SK-N-SH (cell line): ENCODE measurements around the gene RNU7-1. TPM values are rescaled to one million over a fixed set of nuclear protein-coding genes. Genes with fewer than 3 reads are reported as not detected.

Source experiments
- CTCF ChIA-PET: fragments of 300-600, 350-600 bp; formaldehyde crosslinking; extraction: SDS; loops from one replicate; lab custom pipeline; 2021; lab: Yijun Ruan, JAX
- POLR2A ChIA-PET: fragments of 350-600 bp; sonication (Branson Sonifier 250); formaldehyde crosslinking; extraction: SDS; loops from one replicate; lab custom pipeline; 2020; ENCODE audit warnings: antibody characterized with exemption, inconsistent platforms; lab: Yijun Ruan, JAX
- DNase-seq: peaks from one replicate; pipeline ENCODE4 v3.0.0; 2012
- H2AFZ ChIP-seq: fragments of 200-600 bp; sonication (generic); 2 replicates; pipeline ENCODE4 v1.8.1; 2016; ENCODE audit warnings: antibody characterized with exemption, mild to moderate bottlenecking, low read depth
- H3F3A ChIP-seq: fragments of 200-600 bp; sonication (generic); replicated peaks from 2 replicates; pipeline ENCODE3; 2016; ENCODE audit warnings: antibody characterized with exemption, mild to moderate bottlenecking; ENCODE audit not compliant: insufficient read depth
- H3K27ac ChIP-seq, 2 experiments: fragments of 200-500 bp in 1 of 2; fragments of 200-600 bp in 1 of 2; sonication (Bioruptor generic) in 1 of 2; sonication (generic), shearing (Covaris generic) in 1 of 2; 2 replicates each; pipeline versions ENCODE4 v1.5.1 to v1.6.1; 2014 to 2016; ENCODE audit warnings: low read depth in 2 of 2, inconsistent platforms in 1 of 2, low read length in 1 of 2, mild to moderate bottlenecking in 1 of 2, mixed read lengths in 1 of 2
- H3K27me3 ChIP-seq: fragments of 200-600 bp; sonication (generic), shearing (Covaris generic); 2 replicates; pipeline ENCODE4 v1.6.1; 2016; ENCODE audit warnings: mixed run types; ENCODE audit not compliant: insufficient read depth
- H3K36me3 ChIP-seq, 2 experiments: fragments of 200-500 bp in 1 of 2; fragments of 200-600 bp in 1 of 2; sonication (Bioruptor generic) in 1 of 2; sonication (generic) in 1 of 2; replicated peaks in 1 of 2; 2 replicates each; pipeline versions ENCODE3 to v1.5.1; 2014 to 2016; ENCODE audit warnings: low read length in 1 of 2, mild to moderate bottlenecking in 1 of 2; ENCODE audit not compliant: insufficient read depth in 2 of 2, control insufficient read depth in 1 of 2
- H3K4me1 ChIP-seq, 2 experiments: fragments of 200-500 bp in 1 of 2; fragments of 200-600 bp in 1 of 2; sonication (Bioruptor generic) in 1 of 2; sonication (generic), shearing (Covaris generic) in 1 of 2; 2 replicates each; pipeline versions ENCODE4 v1.5.1 to v1.6.1; 2014 to 2016; ENCODE audit warnings: low read depth in 1 of 2, low read length in 1 of 2, mixed run types in 1 of 2; ENCODE audit not compliant: insufficient read depth in 2 of 2, control insufficient read depth in 1 of 2
- H3K4me2 ChIP-seq: fragments of 200-600 bp; sonication (generic), shearing (Covaris generic); 2 replicates; pipeline ENCODE4 v1.6.1; 2017; ENCODE audit warnings: mixed run types
- H3K4me3 ChIP-seq, 2 experiments: fragments of 200-500 bp in 1 of 2; fragments of 200-600 bp in 1 of 2; sonication (Bioruptor generic) in 1 of 2; sonication (generic), shearing (Covaris generic) in 1 of 2; 2 replicates each; pipeline versions ENCODE4 v1.5.1 to v1.8.1; 2014 to 2016; ENCODE audit warnings: low read depth in 2 of 2, inconsistent platforms in 1 of 2, low read length in 1 of 2, mild to moderate bottlenecking in 1 of 2, mixed read lengths in 1 of 2, moderate library complexity in 1 of 2
- H3K79me2 ChIP-seq: fragments of 200-600 bp; sonication (generic); 2 replicates; pipeline ENCODE4 v1.8.1; 2017; ENCODE audit warnings: mild to moderate bottlenecking; ENCODE audit not compliant: insufficient read depth
- H3K9ac ChIP-seq: fragments of 200-600 bp; sonication (generic); 2 replicates; pipeline ENCODE4 v1.6.1; 2017; ENCODE audit warnings: mixed run types
- H3K9me2 ChIP-seq: fragments of 200-600 bp; sonication (generic); 2 replicates; pipeline ENCODE4 v1.6.1; 2017; ENCODE audit warnings: mixed run types
- H3K9me3 ChIP-seq: fragments of 200-600 bp; sonication (generic); 2 replicates; pipeline ENCODE4 v1.6.1; 2017; ENCODE audit warnings: mixed run types, mild to moderate bottlenecking, moderate library complexity
- H4K20me1 ChIP-seq: fragments of 200-600 bp; sonication (generic); 2 replicates; pipeline ENCODE4 v1.6.1; 2017; ENCODE audit warnings: mild to moderate bottlenecking, mixed run types; ENCODE audit not compliant: insufficient read depth
- CTCF ChIP-seq: fragments of 200-600 bp; sonication (generic); IDR thresholded peaks from 2 replicates; pipeline ENCODE4 v1.6.1; 2017; ENCODE audit warnings: antibody characterized with exemption, mild to moderate bottlenecking, moderate library complexity
- FOSL2 ChIP-seq: IDR thresholded peaks from 2 replicates; pipeline ENCODE4 v1.4.0; 2012; ENCODE audit warnings: low read depth, mild to moderate bottlenecking, moderate library complexity, borderline replicate concordance
- IRF3 ChIP-seq: fragments of 150-350 bp; IDR thresholded peaks from 2 replicates; pipeline ENCODE4 v1.6.1; 2016; ENCODE audit warnings: mild to moderate bottlenecking, low read depth, low read length
- NRF1 ChIP-seq: IDR thresholded peaks from 2 replicates; pipeline ENCODE4 v1.6.1; 2012; ENCODE audit warnings: low read depth, mild to moderate bottlenecking, low read length
- RCOR1 ChIP-seq: fragments of 150-350 bp; IDR thresholded peaks from 2 replicates; pipeline ENCODE4 v1.6.1; 2017; ENCODE audit warnings: antibody characterized with exemption, low read length
- USF1 ChIP-seq: IDR thresholded peaks from 2 replicates; pipeline ENCODE4 v1.4.0; 2012; ENCODE audit warnings: low read depth, borderline replicate concordance
- USF2 ChIP-seq: fragments of 150-350 bp; IDR thresholded peaks from 2 replicates; pipeline ENCODE4 v1.6.1; 2017; ENCODE audit warnings: antibody characterized with exemption, low read length, low read depth, borderline replicate concordance
- WGBS: methylation state at CpG from one replicate; pipeline ENCODE4 v1.1.6; 2017; ENCODE audit warnings: low lambda C conversion rate; 5-methylcytosine and 5-hydroxymethylcytosine counted together
- polyA plus RNA-seq, 3 experiments: library from polyadenylated mRNA; depleted of rRNA; stranded (reverse); fragments of >200 nt; gene quantifications; 2 replicates each; pipeline ENCODE4 v1.2.3, GENCODE V29; 2012
- TF ChIP-seq, protein P1 (sequence below): IDR thresholded peaks from 2 replicates; pipeline ENCODE4 v1.4.0; 2012; ENCODE audit warnings: low read depth, borderline replicate concordance

RNU7-1 gene
- polyA plus RNA-seq, 1 of the 3 experiments (the other 2 are of a cell fraction): not detected

DNA sequence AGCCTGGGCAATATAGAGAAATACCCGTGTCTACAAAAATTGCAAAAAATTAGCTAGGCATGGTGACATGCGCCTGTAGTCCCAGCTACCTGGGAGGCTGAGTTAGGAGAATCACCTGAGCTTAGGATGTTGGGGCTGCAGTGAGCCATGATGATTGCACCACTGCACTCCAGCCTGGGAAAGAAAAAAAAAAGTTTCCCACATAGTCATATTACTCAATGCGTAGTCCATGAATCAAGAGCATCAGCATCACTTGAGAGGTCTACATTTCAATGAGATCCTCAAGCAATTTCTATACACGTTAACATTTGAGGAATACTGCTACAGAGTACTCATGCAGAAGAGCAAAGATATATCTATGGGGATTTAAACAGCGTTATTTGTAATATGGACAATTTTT lies 44.2 kb upstream of the RNU7-1 start:
- Histone ChIP-seq H3K9me2 (no peaks in the 10 kb centered on the region), H3K9me3 (no peaks in the 10 kb centered on the region), H4K20me1 (no peaks in the 10 kb centered on the region), H3K9ac (no peak overlapping the region)
- DNase-seq: no peak
- WGBS: 83% methylated on average over 5 of the region's 5 CpGs
- TF ChIP-seq CTCF (no peak), USF2 (no peak), IRF3 (no peak), RCOR1 (no peak), NRF1 (no peak), USF1 (no peak), FOSL2 (no peak)
- TF ChIP-seq, protein P1, sequence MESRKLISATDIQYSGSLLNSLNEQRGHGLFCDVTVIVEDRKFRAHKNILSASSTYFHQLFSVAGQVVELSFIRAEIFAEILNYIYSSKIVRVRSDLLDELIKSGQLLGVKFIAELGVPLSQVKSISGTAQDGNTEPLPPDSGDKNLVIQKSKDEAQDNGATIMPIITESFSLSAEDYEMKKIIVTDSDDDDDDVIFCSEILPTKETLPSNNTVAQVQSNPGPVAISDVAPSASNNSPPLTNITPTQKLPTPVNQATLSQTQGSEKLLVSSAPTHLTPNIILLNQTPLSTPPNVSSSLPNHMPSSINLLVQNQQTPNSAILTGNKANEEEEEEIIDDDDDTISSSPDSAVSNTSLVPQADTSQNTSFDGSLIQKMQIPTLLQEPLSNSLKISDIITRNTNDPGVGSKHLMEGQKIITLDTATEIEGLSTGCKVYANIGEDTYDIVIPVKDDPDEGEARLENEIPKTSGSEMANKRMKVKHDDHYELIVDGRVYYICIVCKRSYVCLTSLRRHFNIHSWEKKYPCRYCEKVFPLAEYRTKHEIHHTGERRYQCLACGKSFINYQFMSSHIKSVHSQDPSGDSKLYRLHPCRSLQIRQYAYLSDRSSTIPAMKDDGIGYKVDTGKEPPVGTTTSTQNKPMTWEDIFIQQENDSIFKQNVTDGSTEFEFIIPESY: no peak
- TF ChIP-seq, all 33 proteins: peak for 0
- H3K4me1 ChIP-seq: peaks cover 4 to 9% of the 10 kb centered on the region in 2 experiments; a peak in 2 of 4 replicates
- H3K4me3 ChIP-seq: no peak overlapping the region
- H3F3A ChIP-seq: no peaks in the 10 kb centered on the region
- no peaks in the 10 kb centered on the region for H3K36me3 ChIP-seq
- no peaks in the 10 kb centered on the region for H3K79me2 ChIP-seq
- ChIA-PET CTCF (interaction anchor here (1.0 to 2.1 kb wide), 5 partner anchors 8 to 45 kb away, joined by 3 to 9 read pairs (median 5); no protein-coding TSS in a partner anchor), POLR2A (no interaction called here)
- H3K27me3 ChIP-seq: no peaks in the 10 kb centered on the region
- no peak overlapping the region for H3K27ac ChIP-seq
- no peak overlapping the region for H3K4me2 ChIP-seq
- no peak overlapping the region for H2AFZ ChIP-seq
